Measurements from ENCODE around the gene CLP1. TPM values are rescaled to one million over a fixed set of nuclear protein-coding genes. Genes with fewer than 3 reads are reported as not detected.

CLP1 gene
- total RNA-seq, 1 experiment from 2014 or later: 27.7 TPM

Other genes with a start within 250 kb of the CLP1 start
- gene SLC43A3, start 230.6 kb upstream of the CLP1 start, total RNA-seq (2014; rRNA removed; shearing (Covaris generic)): 122 and 135 TPM in 2 replicates
- 0.23 TPM in 1 of 2 replicates, not detected in the other for gene RTN4RL2, start 197.2 kb upstream of the CLP1 start, total RNA-seq (2014; rRNA removed; shearing (Covaris generic))
- 5.6 and 9.0 TPM in 2 replicates for gene SLC43A1, start 142.1 kb upstream of the CLP1 start, total RNA-seq (2014; rRNA removed; shearing (Covaris generic))
- gene TIMM10, start 127.0 kb upstream of the CLP1 start, total RNA-seq (2014; rRNA removed; shearing (Covaris generic)): 164 and 188 TPM in 2 replicates
- gene SMTNL1, start 120.2 kb upstream of the CLP1 start, total RNA-seq (2014; rRNA removed; shearing (Covaris generic)): not detected in 2 replicates
- 22.4 and 29.8 TPM in 2 replicates for gene UBE2L6, start 90.1 kb upstream of the CLP1 start, total RNA-seq (2014; rRNA removed; shearing (Covaris generic))
- gene SERPING1, start 60.1 kb upstream of the CLP1 start, total RNA-seq (2014; rRNA removed; shearing (Covaris generic)): 4.6 TPM in 1 of 2 replicates, not detected in the other
- gene YPEL4, start 7.8 kb upstream of the CLP1 start, total RNA-seq (2014; rRNA removed; shearing (Covaris generic)): not detected in 2 replicates
- gene ZDHHC5, start 10.4 kb downstream of the CLP1 start, total RNA-seq (2014; rRNA removed; shearing (Covaris generic)): 27.7 and 28.0 TPM in 2 replicates
- gene MED19, start 54.5 kb downstream of the CLP1 start, total RNA-seq (2014; rRNA removed; shearing (Covaris generic)): 22.1 and 24.2 TPM in 2 replicates
- gene TMX2, start 54.8 kb downstream of the CLP1 start, total RNA-seq (2014; rRNA removed; shearing (Covaris generic)): 161 and 167 TPM in 2 replicates
- gene SELENOH, start 83.7 kb downstream of the CLP1 start, total RNA-seq (2014; rRNA removed; shearing (Covaris generic)): 220 and 290 TPM in 2 replicates
- not detected in 2 replicates for gene BTBD18, start 94.1 kb downstream of the CLP1 start, total RNA-seq (2014; rRNA removed; shearing (Covaris generic))
- gene CTNND1, start 104.0 kb downstream of the CLP1 start, total RNA-seq (2014; rRNA removed; shearing (Covaris generic)): 75.8 and 78.8 TPM in 2 replicates